ENCODE data around the gene ZNF19. TPM values are rescaled to one million over a fixed set of nuclear protein-coding genes. Genes with fewer than 3 reads are reported as not detected.
A peak's percentile ranks its signal among the peaks of the same experiment; 100 is the strongest.
"Not testable (repeated sequence)": the region's sequence is repeated elsewhere in the genome, so short reads cannot be mapped to it uniquely, and the experiment has no call there.

The ZNF19 gene
- total RNA-seq, 2 experiments from 2014 or later, result 1.2 to 1.6 TPM

GRCh38 chr16:71513302-71513701 lies 24.2 kb upstream of the ZNF19 start:
- CTCF ChIA-PET, result interaction anchor here (0.6 to 0.8 kb wide), 2 partner anchors 14 to 16 kb away, joined by 3 read pairs; no protein-coding TSS in a partner anchor
- Mint-ChIP-seq H3K27me3 (ENCODE audit: low read depth) (no peaks in the 10 kb centered on the region), H3K4me1 (ENCODE audit: low read depth) (no peaks in the 10 kb centered on the region), H3K27ac (no peak overlapping the region), H3K9me3 (no peaks in the 10 kb centered on the region), H3K36me3 (ENCODE audit: low read depth) (no peaks in the 10 kb centered on the region), H3K4me3 (no peak overlapping the region)
- intact Hi-C loops (cut with micrococcal nuclease), result no loop called here
- no peak for DNase-seq

- intact Hi-C loops (cut with micrococcal nuclease), result no loop called here
- DNase-seq, result no peak
- H3K27me3 Mint-ChIP-seq (ENCODE audit: low read depth), result no peaks in the 10 kb centered on the region
- no peak overlapping the region for H3K4me3 Mint-ChIP-seq
- no peak overlapping the region for H3K27ac Mint-ChIP-seq
- H3K4me1 Mint-ChIP-seq (ENCODE audit: low read depth), result no peaks in the 10 kb centered on the region
- CTCF ChIA-PET, result no interaction called here
- no peaks in the 10 kb centered on the region for H3K36me3 Mint-ChIP-seq (ENCODE audit: low read depth)
- no peaks in the 10 kb centered on the region for H3K9me3 Mint-ChIP-seq
These were observed 17.9 kb upstream of the ZNF19 start for GRCh38 chr16:71507061-71507460.

- Mint-ChIP-seq H3K27ac (no peak overlapping the region), H3K4me1 (ENCODE audit: low read depth) (no peaks in the 10 kb centered on the region), H3K4me3 (no peak overlapping the region), H3K9me3 (no peaks in the 10 kb centered on the region), H3K36me3 (ENCODE audit: low read depth) (no peaks in the 10 kb centered on the region), H3K27me3 (ENCODE audit: low read depth) (no peaks in the 10 kb centered on the region)
- CTCF ChIA-PET, result no interaction called here
- DNase-seq, result no peak
- intact Hi-C loops (cut with micrococcal nuclease), result no loop called here
These were observed 15.8 kb upstream of the ZNF19 start for GRCh38 chr16:71504901-71505300.

- CTCF ChIA-PET; H3K4me1 Mint-ChIP-seq (ENCODE audit: low read depth); H3K36me3 Mint-ChIP-seq (ENCODE audit: low read depth); H3K27ac Mint-ChIP-seq; intact Hi-C loops (cut with micrococcal nuclease); H3K4me3 Mint-ChIP-seq; H3K27me3 Mint-ChIP-seq (ENCODE audit: low read depth); H3K9me3 Mint-ChIP-seq: not testable (repeated sequence)
- peak; percentile 42 for DNase-seq
These were observed 14.9 kb upstream of the ZNF19 start for GRCh38 chr16:71504051-71504450.

GRCh38 chr16:71501547-71501946 lies 12.4 kb upstream of the ZNF19 start:
- H3K4me1 Mint-ChIP-seq (ENCODE audit: low read depth), result no peaks in the 10 kb centered on the region
- no peak overlapping the region for H3K27ac Mint-ChIP-seq
- no peaks in the 10 kb centered on the region for H3K36me3 Mint-ChIP-seq (ENCODE audit: low read depth)
- no peaks in the 10 kb centered on the region for H3K9me3 Mint-ChIP-seq
- intact Hi-C loops (cut with micrococcal nuclease), result loop anchor here (1.0 kb wide), 1 partner anchor 110 kb away; no protein-coding TSS in a partner anchor
- no peaks in the 10 kb centered on the region for H3K27me3 Mint-ChIP-seq (ENCODE audit: low read depth)
- no peak overlapping the region for H3K4me3 Mint-ChIP-seq
- CTCF ChIA-PET, result interaction anchor here (0.8 to 5.8 kb wide), 10 partner anchors 10 to 110 kb away, joined by 3 to 91 read pairs (median 4); partner anchors contain the start of genes ZNF19 and ZNF23
- no peak for DNase-seq

GRCh38 chr16:71500964-71501363 lies 11.8 kb upstream of the ZNF19 start:
- no peaks in the 10 kb centered on the region for H3K27me3 Mint-ChIP-seq (ENCODE audit: low read depth)
- no peak for DNase-seq
- intact Hi-C loops (cut with micrococcal nuclease), result loop anchor here (1.0 kb wide), 1 partner anchor 110 kb away; no protein-coding TSS in a partner anchor
- no peak overlapping the region for H3K27ac Mint-ChIP-seq
- CTCF ChIA-PET, result interaction anchor here (0.8 to 5.8 kb wide), 11 partner anchors 9 to 110 kb away, joined by 3 to 91 read pairs (median 5); partner anchors contain the start of genes ZNF19 and ZNF23
- H3K36me3 Mint-ChIP-seq (ENCODE audit: low read depth), result no peaks in the 10 kb centered on the region
- no peaks in the 10 kb centered on the region for H3K4me1 Mint-ChIP-seq (ENCODE audit: low read depth)
- no peak overlapping the region for H3K4me3 Mint-ChIP-seq
- no peaks in the 10 kb centered on the region for H3K9me3 Mint-ChIP-seq

GRCh38 chr16:71499775-71500364 lies 10.7 kb upstream of the ZNF19 start:
- H3K9me3 Mint-ChIP-seq, result no peaks in the 10 kb centered on the region

GRCh38 chr16:71498031-71498430 lies 8.9 kb upstream of the ZNF19 start:
- H3K4me1 Mint-ChIP-seq (ENCODE audit: low read depth), result no peaks in the 10 kb centered on the region
- H3K27me3 Mint-ChIP-seq (ENCODE audit: low read depth), result no peaks in the 10 kb centered on the region
- no peak overlapping the region for H3K27ac Mint-ChIP-seq
- intact Hi-C loops (cut with micrococcal nuclease), result loop anchor here (2.0 to 5.0 kb wide), 2 partner anchors 36 to 57 kb away; partner anchors contain the start of gene ZNF23
- DNase-seq, result no peak
- no peaks in the 10 kb centered on the region for H3K9me3 Mint-ChIP-seq
- H3K36me3 Mint-ChIP-seq (ENCODE audit: low read depth), result no peaks in the 10 kb centered on the region
- H3K4me3 Mint-ChIP-seq, result no peak overlapping the region
- CTCF ChIA-PET, result interaction anchor here (0.6 to 5.8 kb wide), 8 partner anchors 11 to 125 kb away, joined by 3 to 91 read pairs (median 6); no protein-coding TSS in a partner anchor

More at GRCh38 chr16:71499775-71500364, 10.7 kb upstream of the ZNF19 start:
- H3K4me1 Mint-ChIP-seq (ENCODE audit: low read depth), result no peaks in the 10 kb centered on the region
- DNase-seq, result peak; percentile 71
- H3K4me3 Mint-ChIP-seq, result no peak overlapping the region
- no peak overlapping the region for H3K27ac Mint-ChIP-seq
- no peaks in the 10 kb centered on the region for H3K36me3 Mint-ChIP-seq (ENCODE audit: low read depth)
- CTCF ChIA-PET, result interaction anchor here (0.9 to 5.8 kb wide), 20 partner anchors 13 to 143 kb away, joined by 3 to 91 read pairs (median 6); partner anchors contain the start of gene ZNF23
- intact Hi-C loops (cut with micrococcal nuclease), result loop anchor here (1.0 to 5.0 kb wide), 3 partner anchors 38 to 87 kb away; partner anchors contain the start of gene ZNF23
- no peaks in the 10 kb centered on the region for H3K27me3 Mint-ChIP-seq (ENCODE audit: low read depth)

- CTCF ChIA-PET, result no interaction called here
These were observed 4.1 kb upstream of the ZNF19 start for GRCh38 chr16:71493213-71493612.

GRCh38 chr16:71492786-71493185 lies 3.7 kb upstream of the ZNF19 start:
- Mint-ChIP-seq H3K36me3 (ENCODE audit: low read depth) (no peaks in the 10 kb centered on the region), H3K27me3 (ENCODE audit: low read depth) (no peaks in the 10 kb centered on the region), H3K27ac (no peak overlapping the region), H3K9me3 (no peaks in the 10 kb centered on the region), H3K4me3 (no peak overlapping the region), H3K4me1 (ENCODE audit: low read depth) (no peaks in the 10 kb centered on the region)
- no peak for DNase-seq
- CTCF ChIA-PET, result no interaction called here
- intact Hi-C loops (cut with micrococcal nuclease), result no loop called here

More at GRCh38 chr16:71493213-71493612, 4.1 kb upstream of the ZNF19 start:
- intact Hi-C loops (cut with micrococcal nuclease), result no loop called here
- H3K27ac Mint-ChIP-seq, result no peak overlapping the region
- H3K4me3 Mint-ChIP-seq, result no peak overlapping the region
- H3K27me3 Mint-ChIP-seq (ENCODE audit: low read depth), result no peaks in the 10 kb centered on the region
- H3K9me3 Mint-ChIP-seq, result no peaks in the 10 kb centered on the region
- no peak for DNase-seq
- H3K36me3 Mint-ChIP-seq (ENCODE audit: low read depth), result no peaks in the 10 kb centered on the region
- no peaks in the 10 kb centered on the region for H3K4me1 Mint-ChIP-seq (ENCODE audit: low read depth)

- H3K36me3 Mint-ChIP-seq (ENCODE audit: low read depth), result no peaks in the 10 kb centered on the region
- CTCF ChIA-PET, result interaction anchor here (1.3 to 1.5 kb wide), 3 partner anchors 10 to 120 kb away, joined by 4 to 6 read pairs (median 4); partner anchors contain the start of gene ZNF23
- intact Hi-C loops (cut with micrococcal nuclease), result no loop called here
- H3K4me1 Mint-ChIP-seq (ENCODE audit: low read depth), result no peaks in the 10 kb centered on the region
- no peak overlapping the region for H3K27ac Mint-ChIP-seq
- no peak overlapping the region for H3K4me3 Mint-ChIP-seq
- no peaks in the 10 kb centered on the region for H3K9me3 Mint-ChIP-seq
- no peak for DNase-seq
- no peaks in the 10 kb centered on the region for H3K27me3 Mint-ChIP-seq (ENCODE audit: low read depth)
These were observed 1.9 kb upstream of the ZNF19 start for GRCh38 chr16:71491054-71491453.

- no peaks in the 10 kb centered on the region for H3K9me3 Mint-ChIP-seq
- no peak overlapping the region for H3K4me3 Mint-ChIP-seq
- H3K27ac Mint-ChIP-seq, result no peak overlapping the region
- H3K36me3 Mint-ChIP-seq (ENCODE audit: low read depth), result no peaks in the 10 kb centered on the region
- no peaks in the 10 kb centered on the region for H3K4me1 Mint-ChIP-seq (ENCODE audit: low read depth)
- H3K27me3 Mint-ChIP-seq (ENCODE audit: low read depth), result no peaks in the 10 kb centered on the region
- CTCF ChIA-PET, result interaction anchor here (1.1 to 1.2 kb wide), 2 partner anchors 12 to 28 kb away, joined by 3 to 7 read pairs; no protein-coding TSS in a partner anchor
- DNase-seq, result no peak
- intact Hi-C loops (cut with micrococcal nuclease), result no loop called here
These were observed 1.2 kb upstream of the ZNF19 start for GRCh38 chr16:71490361-71490760.
